Putamen (tissue), 1 donor: Measurements from ENCODE around the gene ERCC6L2.

Experiments used
- DNase-seq: peaks from one replicate; pipeline ENCODE4 v3.0.0-alpha.2; 2016; ENCODE audit warnings: low spot score

Gene ERCC6L2

GRCh38 chr9:95924987-95925386 is 49.5 kb downstream of the ERCC6L2 start:
- no peak for DNase-seq

DNA sequence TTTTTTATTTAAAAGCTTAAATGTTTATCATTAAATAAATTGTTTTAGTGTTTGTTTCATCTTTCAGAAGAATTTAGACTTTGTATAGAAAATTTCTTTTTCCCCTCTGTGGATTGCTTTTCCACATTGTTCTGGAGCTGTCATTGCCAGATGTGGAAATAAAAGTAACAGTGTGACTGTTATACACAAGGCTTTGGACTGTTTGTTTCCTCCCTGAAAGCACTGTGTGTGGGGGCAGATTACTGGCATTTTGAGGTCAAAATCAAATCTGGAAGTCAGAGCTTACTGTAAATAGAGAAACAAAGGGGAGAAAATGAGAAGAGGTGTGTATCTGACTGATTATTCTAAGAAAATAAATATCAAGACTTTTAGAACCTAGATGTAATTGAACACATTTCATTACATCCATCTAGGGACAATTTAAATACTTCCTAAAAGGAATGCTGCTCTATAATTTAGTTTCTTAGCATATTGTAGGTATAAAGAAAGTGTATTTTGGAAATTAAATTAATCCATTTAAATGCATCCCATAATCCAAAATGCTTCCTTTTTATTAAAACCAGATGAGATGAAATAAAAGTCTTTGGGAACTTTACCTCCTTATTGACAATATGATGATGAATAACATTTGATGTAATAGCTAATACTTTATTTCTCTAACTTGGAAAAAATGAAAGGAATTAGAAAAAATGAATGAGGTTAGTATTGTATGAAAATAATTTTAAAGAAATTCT is 51.9 kb downstream of the ERCC6L2 start:
- no peak for DNase-seq

DNA sequence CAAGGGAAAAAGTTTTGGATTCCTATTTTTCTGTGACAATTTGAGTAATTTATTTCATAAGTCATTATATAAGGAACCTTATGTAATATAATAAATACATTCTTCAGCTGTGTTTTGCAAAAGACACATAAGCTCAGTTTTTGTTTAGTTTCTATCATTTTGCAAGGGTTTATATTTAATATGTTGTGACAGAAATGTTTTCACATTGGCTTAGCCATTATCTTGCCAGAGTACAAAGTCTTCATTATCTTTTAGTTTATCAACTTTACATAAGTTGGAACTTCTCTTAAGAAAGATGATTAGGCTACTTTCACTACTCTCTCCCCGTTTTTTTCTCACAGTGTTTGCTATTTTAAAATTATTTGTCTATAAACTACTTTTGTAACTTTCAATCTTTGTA is 54.8 kb downstream of the ERCC6L2 start:
- DNase-seq: no peak

DNA sequence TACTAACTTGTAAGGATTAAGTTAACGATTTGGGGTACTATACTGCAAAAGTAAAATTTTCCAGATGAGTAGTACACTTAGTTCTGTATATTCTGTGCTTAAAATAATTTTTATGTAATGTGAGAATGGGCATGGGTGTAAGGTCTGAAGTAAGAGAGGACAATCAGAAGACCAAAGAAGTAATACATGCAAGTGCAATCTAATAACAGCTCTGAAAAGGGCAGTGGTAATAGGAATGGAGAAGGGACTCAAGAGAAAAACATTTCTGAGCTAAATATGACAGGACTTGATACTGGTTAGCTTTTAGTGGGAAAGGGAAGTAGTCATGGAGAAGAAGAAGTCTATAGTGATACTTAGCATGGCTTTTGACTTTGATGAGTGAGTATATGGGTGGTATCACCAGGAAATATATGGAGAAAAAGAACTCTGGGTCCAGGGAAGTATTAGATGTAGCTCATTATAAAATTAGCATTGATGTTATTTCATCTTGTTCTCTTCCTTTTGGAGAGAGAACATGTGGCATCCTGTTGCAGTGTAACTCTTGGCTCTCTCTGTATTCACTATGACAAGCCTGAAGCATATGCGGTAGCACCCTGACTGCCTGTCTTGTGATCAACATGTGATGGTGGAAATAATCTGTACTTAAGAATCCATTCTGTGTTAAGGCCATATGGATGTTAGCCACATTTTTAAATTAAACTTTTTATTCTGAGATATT is 60.5 kb downstream of the ERCC6L2 start:
- no peak for DNase-seq

- DNase-seq: no peak
These were observed 61.1 kb downstream of the ERCC6L2 start for GRCh38 chr9:95936579-95937075.

- no peak for DNase-seq
These were observed 61.6 kb downstream of the ERCC6L2 start for GRCh38 chr9:95937131-95937530.

GRCh38 chr9:95938724-95939123 is 63.2 kb downstream of the ERCC6L2 start:
- DNase-seq: no peak

- DNase-seq: no peak
These were observed 64.0 kb downstream of the ERCC6L2 start for GRCh38 chr9:95939472-95939871.

- DNase-seq: no peak
These were observed 64.8 kb downstream of the ERCC6L2 start for GRCh38 chr9:95940265-95940664.

- no peak for DNase-seq
These were observed 66.5 kb downstream of the ERCC6L2 start for GRCh38 chr9:95942016-95942415.

- no peak for DNase-seq
These were observed 71.6 kb downstream of the ERCC6L2 start for GRCh38 chr9:95947118-95947517.

DNA sequence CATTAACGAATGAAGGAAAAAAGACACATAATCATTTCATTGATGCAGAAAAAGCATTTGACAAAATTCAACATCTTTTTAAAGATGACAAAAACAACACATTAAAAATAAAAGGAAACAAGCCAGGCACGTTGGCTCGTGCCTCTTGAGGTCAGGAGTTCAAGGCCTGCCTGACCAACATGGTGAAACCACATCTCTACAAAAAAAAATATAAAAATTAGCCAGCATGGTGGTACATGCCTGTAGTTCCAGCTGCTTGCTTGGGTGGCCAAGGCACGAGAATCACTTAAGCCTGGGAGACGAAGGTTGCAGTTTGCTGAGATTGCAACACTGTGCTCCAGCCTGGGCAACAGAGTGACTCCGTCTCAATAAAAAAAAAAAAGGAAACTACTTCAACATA is 77.0 kb downstream of the ERCC6L2 start:
- no peak for DNase-seq

DNA sequence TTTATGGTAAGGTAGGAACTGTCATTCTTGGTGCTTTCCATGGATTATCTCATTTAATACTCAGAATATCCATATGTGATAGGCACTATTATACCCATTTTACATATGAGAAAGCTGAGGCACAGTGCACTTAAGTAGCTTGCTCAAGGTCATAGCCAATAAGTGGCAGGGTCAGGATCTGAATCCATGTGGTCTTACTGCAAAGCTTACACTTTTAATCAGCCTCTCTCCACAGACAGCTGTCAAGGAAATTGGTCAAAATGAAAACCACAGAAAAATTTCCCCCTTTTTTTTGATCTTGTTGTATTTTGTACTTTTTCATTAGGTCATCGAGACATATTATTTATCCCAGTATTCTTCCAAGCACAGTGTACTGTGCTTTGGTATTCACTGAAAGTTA is 78.5 kb downstream of the ERCC6L2 start:
- no peak for DNase-seq

GRCh38 chr9:95954940-95955339 is 79.4 kb downstream of the ERCC6L2 start:
- DNase-seq: no peak

- DNase-seq: no peak
These were observed 87.4 kb downstream of the ERCC6L2 start for GRCh38 chr9:95962936-95963335.

- DNase-seq: no peak
These were observed 88.2 kb downstream of the ERCC6L2 start for GRCh38 chr9:95963659-95964058.

GRCh38 chr9:95966306-95966705 is 90.8 kb downstream of the ERCC6L2 start:
- DNase-seq: no peak

- DNase-seq: no peak
These were observed 94.8 kb downstream of the ERCC6L2 start for GRCh38 chr9:95970317-95970716.

DNA sequence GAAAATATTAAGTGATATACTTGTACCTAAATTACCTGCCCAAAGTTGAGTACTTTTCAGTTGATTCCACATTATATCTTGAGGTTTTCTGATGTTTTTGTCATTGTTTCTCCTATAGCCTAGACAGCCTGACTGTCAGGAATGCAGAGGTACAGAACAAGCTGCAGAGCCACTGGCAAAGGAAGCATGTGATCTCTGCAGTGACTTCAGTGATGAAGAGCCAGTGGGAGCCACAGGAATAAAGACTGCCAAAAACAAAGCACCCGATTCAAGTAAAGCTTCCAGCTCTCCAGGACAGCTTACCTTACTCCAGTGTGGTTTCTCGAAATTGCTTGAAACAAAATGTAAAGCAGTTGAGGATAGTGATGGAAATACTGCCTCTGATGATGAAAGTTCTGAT is 96.3 kb downstream of the ERCC6L2 start:
- no peak for DNase-seq

- no peak for DNase-seq
These were observed 98.9 kb downstream of the ERCC6L2 start for GRCh38 chr9:95974389-95974788.

- no peak for DNase-seq
These were observed 101.9 kb downstream of the ERCC6L2 start for GRCh38 chr9:95977371-95977770.

GRCh38 chr9:95978106-95978505 is 102.6 kb downstream of the ERCC6L2 start:
- no peak for DNase-seq

DNA sequence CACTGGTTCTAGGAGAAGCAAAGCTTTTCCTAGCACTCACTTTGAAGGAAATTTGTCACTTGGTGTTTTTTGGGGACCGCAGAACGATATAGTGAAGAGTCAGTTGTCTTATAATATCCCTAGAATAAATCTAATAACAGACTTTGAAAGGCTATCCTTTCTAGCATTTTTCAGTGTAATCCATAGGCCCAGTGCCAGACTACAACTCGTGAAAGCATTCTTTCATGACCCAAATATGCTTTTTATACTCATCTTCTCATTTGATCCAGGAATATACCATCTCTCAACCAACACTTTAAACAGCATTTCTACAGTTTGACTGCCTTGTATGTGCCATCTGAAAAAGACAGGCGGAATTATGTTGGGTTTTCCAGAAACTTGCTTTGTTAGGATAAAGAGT is 104.0 kb downstream of the ERCC6L2 start:
- no peak for DNase-seq
